Measurements from ENCODE around the gene DPYD. TPM values are rescaled to one million over a fixed set of nuclear protein-coding genes. Genes with fewer than 3 reads are reported as not detected.
"Not testable (repeated sequence)": the region's sequence is repeated elsewhere in the genome, so short reads cannot be mapped to it uniquely, and the experiment has no call there.

DPYD gene
- total RNA-seq, 1 donor from 2014 or later, result 8.8 TPM

GRCh38 chr1:97243973-97244560 is 676.8 kb downstream of the DPYD start:
- peaks cover 3% of the 10 kb centered on the region for H3K36me3 Mint-ChIP-seq (ENCODE audit: low read depth, unreplicated experiment)
- H2AFZ ChIP-seq (ENCODE audit: low read depth, low read length), result no peak overlapping the region
- no peaks in the 10 kb centered on the region for H3K9me3 ChIP-seq (ENCODE audit: insufficient read depth, low read depth, low read length)
- TF ChIP-seq EZH2 (IDR thresholded peaks at IDR 0.05; ENCODE audit: insufficient read depth, low read length) (no peak), CTCF (IDR thresholded peaks at IDR 0.05; ENCODE audit: insufficient read depth, low read depth, low read length) (peak; percentile 34)
- H3K9me3 Mint-ChIP-seq (ENCODE audit: unreplicated experiment), result no peaks in the 10 kb centered on the region
- no peaks in the 10 kb centered on the region for H3K36me3 ChIP-seq (ENCODE audit: insufficient read depth, low read length)
- no peak overlapping the region for H3K4me2 ChIP-seq (ENCODE audit: low read length)
- H3K27ac Mint-ChIP-seq (ENCODE audit: unreplicated experiment), result no peak overlapping the region
- H3K4me1 ChIP-seq (ENCODE audit: insufficient read depth, low read length), result peaks cover 3% of the 10 kb centered on the region
- DNase-seq (ENCODE audit: low read depth), result peak; percentile 9
- H3K4me3 Mint-ChIP-seq (ENCODE audit: unreplicated experiment), result no peak overlapping the region
- no peaks in the 10 kb centered on the region for H3K27me3 ChIP-seq (ENCODE audit: insufficient read depth, low read length)
- no peak overlapping the region for H3K9ac ChIP-seq (ENCODE audit: low read length)
- H3K27ac ChIP-seq (ENCODE audit: low read depth, low read length), result no peak overlapping the region
- no peaks in the 10 kb centered on the region for H3K27me3 Mint-ChIP-seq (ENCODE audit: low read depth, unreplicated experiment)
- H3K79me2 ChIP-seq (ENCODE audit: insufficient read depth, low read length), result no peaks in the 10 kb centered on the region
- FAIRE-seq, result no peak
- H4K20me1 ChIP-seq (ENCODE audit: insufficient read depth, low read length), result no peaks in the 10 kb centered on the region
- H3K4me3 ChIP-seq (ENCODE audit: insufficient read depth, low read depth, low read length), result no peak overlapping the region
- H3K4me1 Mint-ChIP-seq (ENCODE audit: low read depth, unreplicated experiment), result peaks cover 4% of the 10 kb centered on the region

GRCh38 chr1:97238816-97239215 is 682.0 kb downstream of the DPYD start:
- DNase-seq (ENCODE audit: low read depth) (no peak), FAIRE-seq (no peak)
- Histone ChIP-seq H3K9me3 (ENCODE audit: insufficient read depth, low read depth, low read length) (no peaks in the 10 kb centered on the region), H3K9ac (ENCODE audit: low read length) (no peak overlapping the region), H3K27ac (ENCODE audit: low read depth, low read length) (no peak overlapping the region), H3K27me3 (ENCODE audit: insufficient read depth, low read length) (no peaks in the 10 kb centered on the region), H3K4me1 (ENCODE audit: insufficient read depth, low read length) (no peaks in the 10 kb centered on the region), H2AFZ (ENCODE audit: low read depth, low read length) (no peak overlapping the region), H4K20me1 (ENCODE audit: insufficient read depth, low read length) (no peaks in the 10 kb centered on the region), H3K4me2 (ENCODE audit: low read length) (no peak overlapping the region), H3K79me2 (ENCODE audit: insufficient read depth, low read length) (no peaks in the 10 kb centered on the region), H3K36me3 (ENCODE audit: insufficient read depth, low read length) (no peaks in the 10 kb centered on the region), H3K4me3 (ENCODE audit: insufficient read depth, low read depth, low read length) (no peak overlapping the region)
- Mint-ChIP-seq H3K36me3 (ENCODE audit: low read depth, unreplicated experiment) (no peaks in the 10 kb centered on the region), H3K27me3 (ENCODE audit: low read depth, unreplicated experiment) (no peaks in the 10 kb centered on the region), H3K27ac (ENCODE audit: unreplicated experiment) (no peak overlapping the region), H3K4me1 (ENCODE audit: low read depth, unreplicated experiment) (no peaks in the 10 kb centered on the region), H3K4me3 (ENCODE audit: unreplicated experiment) (no peak overlapping the region), H3K9me3 (ENCODE audit: unreplicated experiment) (no peaks in the 10 kb centered on the region)
- TF ChIP-seq EZH2 (IDR thresholded peaks at IDR 0.05; ENCODE audit: insufficient read depth, low read length) (no peak), CTCF (IDR thresholded peaks at IDR 0.05; ENCODE audit: insufficient read depth, low read depth, low read length) (no peak)

- H3K9ac ChIP-seq (ENCODE audit: low read length); H3K27ac ChIP-seq (ENCODE audit: low read depth, low read length); H3K27me3 Mint-ChIP-seq (ENCODE audit: low read depth, unreplicated experiment); H3K36me3 Mint-ChIP-seq (ENCODE audit: low read depth, unreplicated experiment); H3K9me3 Mint-ChIP-seq (ENCODE audit: unreplicated experiment); FAIRE-seq; H3K27ac Mint-ChIP-seq (ENCODE audit: unreplicated experiment); H3K4me1 Mint-ChIP-seq (ENCODE audit: low read depth, unreplicated experiment); H3K79me2 ChIP-seq (ENCODE audit: insufficient read depth, low read length); H3K4me2 ChIP-seq (ENCODE audit: low read length); H3K36me3 ChIP-seq (ENCODE audit: insufficient read depth, low read length); H4K20me1 ChIP-seq (ENCODE audit: insufficient read depth, low read length); DNase-seq (ENCODE audit: low read depth); H3K4me1 ChIP-seq (ENCODE audit: insufficient read depth, low read length); H3K27me3 ChIP-seq (ENCODE audit: insufficient read depth, low read length); H3K4me3 Mint-ChIP-seq (ENCODE audit: unreplicated experiment); H2AFZ ChIP-seq (ENCODE audit: low read depth, low read length); H3K4me3 ChIP-seq (ENCODE audit: insufficient read depth, low read depth, low read length); H3K9me3 ChIP-seq (ENCODE audit: insufficient read depth, low read depth, low read length): not testable (repeated sequence)
Observed at GRCh38 chr1:97231354-97231753, 689.5 kb downstream of the DPYD start.

All from astrocyte (in vitro differentiated cells and primary cell).